Testis (tissue), 2 donors: Measurements from ENCODE around the gene ZFR.

Source experiments
- CTCF ChIP-seq, 3 experiments: fragments of 450-650 bp in 2 of 3; fragments of 200-600 bp in 1 of 3; sonication (generic) in 1 of 3; IDR thresholded peaks; one replicate each; pipeline ENCODE4 v1.5.1; 2016 to 2019; ENCODE audit warnings: antibody characterized with exemption in 3 of 3, mild to moderate bottlenecking in 2 of 3, moderate library complexity in 1 of 3
- POLR2A ChIP-seq: fragments of 450-650 bp; IDR thresholded peaks from one replicate; pipeline ENCODE4 v1.6.1; 2017; ENCODE audit warnings: antibody characterized with exemption, mild to moderate bottlenecking, moderate library complexity

DNA sequence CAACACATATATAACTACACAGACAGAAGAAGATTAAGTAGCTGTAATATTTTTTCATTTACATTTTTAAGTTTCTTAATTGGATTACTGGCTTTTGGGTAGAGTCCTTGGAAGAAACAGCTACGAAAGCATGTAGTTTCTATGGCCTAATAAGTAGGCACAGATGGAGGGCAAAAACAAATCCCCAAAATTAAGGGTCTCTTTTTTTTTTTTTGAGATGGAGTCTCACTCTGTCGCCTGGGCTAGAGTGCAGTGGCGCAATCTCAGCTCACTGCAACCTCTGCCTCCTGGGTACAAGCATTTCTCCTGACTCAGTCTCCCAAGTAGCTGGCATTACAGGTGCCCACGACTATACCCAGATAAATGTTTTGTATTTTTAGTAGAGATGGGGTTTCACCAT, 104.7 kb downstream of the ZFR start:
- TF ChIP-seq CTCF (IDR thresholded peaks at IDR 0.05) (no peak), POLR2A (no peak)
